HL-60/S4 treated with retinoic acid at 250 ng/mL for 4 days and 3 days (cell line): ENCODE measurements around the gene SLC18A2.
"Not testable (repeated sequence)": the region's sequence is repeated elsewhere in the genome, so short reads cannot be mapped to it uniquely, and the experiment has no call there.

ENCODE experiments used
- in situ Hi-C: fragments of 300-500 bp; cut with MboI; formaldehyde crosslinking; loops from 2 replicates; pipeline ENCODE4 v1.7.0; 2022; ENCODE audit warnings: low sequenced_read_pairs

The SLC18A2 gene

GRCh38 chr10:117300671-117301070 lies 59.8 kb downstream of the SLC18A2 start:
- in situ Hi-C loops, result no loop called here

- in situ Hi-C loops, result not testable (repeated sequence)
These were observed 62.5 kb downstream of the SLC18A2 start for GRCh38 chr10:117303451-117303850.

GRCh38 chr10:117306674-117307073 lies 65.8 kb downstream of the SLC18A2 start:
- in situ Hi-C loops, result no loop called here

GRCh38 chr10:117311261-117311660 lies 70.3 kb downstream of the SLC18A2 start:
- in situ Hi-C loops, result loop anchor here (10.0 kb wide), 1 partner anchor 86 kb away; no protein-coding TSS in a partner anchor

- in situ Hi-C loops, result loop anchor here (10.0 kb wide), 1 partner anchor 88 kb away; no protein-coding TSS in a partner anchor
These were observed 71.5 kb downstream of the SLC18A2 start for GRCh38 chr10:117312430-117312829.

- in situ Hi-C loops, result loop anchor here (10.0 kb wide), 1 partner anchor 89 kb away; no protein-coding TSS in a partner anchor
These were observed 72.7 kb downstream of the SLC18A2 start for GRCh38 chr10:117313641-117314040.

GRCh38 chr10:117316701-117317100 lies 75.8 kb downstream of the SLC18A2 start:
- in situ Hi-C loops, result loop anchor here (10.0 kb wide), 1 partner anchor 92 kb away; no protein-coding TSS in a partner anchor

- in situ Hi-C loops, result loop anchor here (10.0 kb wide), 1 partner anchor 94 kb away; no protein-coding TSS in a partner anchor
These were observed 78.0 kb downstream of the SLC18A2 start for GRCh38 chr10:117318909-117319308.

GRCh38 chr10:117320050-117320665 lies 79.2 kb downstream of the SLC18A2 start:
- in situ Hi-C loops, result no loop called here

- in situ Hi-C loops, result no loop called here
These were observed 81.3 kb downstream of the SLC18A2 start for GRCh38 chr10:117322260-117322659.

- in situ Hi-C loops, result no loop called here
These were observed 83.5 kb downstream of the SLC18A2 start for GRCh38 chr10:117324367-117324766.

- in situ Hi-C loops, result no loop called here
These were observed 86.3 kb downstream of the SLC18A2 start for GRCh38 chr10:117327262-117327661.
